ENCODE results near the gene ANKS1A. TPM values are rescaled to one million over a fixed set of nuclear protein-coding genes. Genes with fewer than 3 reads are reported as not detected.

The ANKS1A gene
- total RNA-seq, 1 experiment from 2014 or later: 24.0 TPM

DNA sequence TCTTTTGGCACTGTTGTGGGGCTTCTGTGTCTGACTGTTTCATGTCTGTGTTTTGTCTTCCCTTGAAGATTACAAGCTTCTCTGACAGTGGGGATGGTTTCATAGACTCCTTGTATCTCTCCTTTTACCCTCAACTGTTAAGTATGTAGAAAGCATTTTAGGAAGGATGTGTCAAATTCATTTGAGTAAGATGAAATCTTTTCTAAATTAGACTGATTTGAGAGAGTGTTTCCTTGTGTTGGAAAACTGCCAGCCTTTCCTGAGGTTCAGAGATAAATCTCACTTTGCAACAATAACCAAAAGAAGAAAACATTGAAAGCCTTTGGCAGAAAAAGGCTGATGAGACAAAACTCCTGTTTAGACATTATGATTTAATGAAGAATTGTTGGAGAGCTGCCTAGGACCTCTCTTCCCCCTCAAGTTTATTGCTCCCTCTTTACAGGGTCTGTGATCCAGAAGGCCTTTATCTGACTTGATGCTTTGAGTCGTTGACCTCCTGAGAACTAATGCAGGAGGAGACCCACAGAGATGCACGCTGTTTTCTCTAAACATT is 68.3 kb downstream of the ANKS1A start:
- H3K36me3 ChIP-seq (ENCODE audit: control insufficient read depth, insufficient read depth, low read length): no peaks in the 10 kb centered on the region; the same call in none of the 2 replicates
- peaks cover 17% of the 10 kb centered on the region for H3K4me1 ChIP-seq
- no peak overlapping the region for H3K4me3 ChIP-seq (ENCODE audit: low read depth, low read length)
- peaks cover 6% of the 10 kb centered on the region for H3K36me3 Mint-ChIP-seq (ENCODE audit: insufficient read depth, unreplicated experiment)
- no TSS peak for BruUV-seq (replicated peaks)
- ChIA-PET POLR2A (no interaction called here), CTCF (no interaction called here)
- H3K9me3 ChIP-seq: no peaks in the 10 kb centered on the region
- H3K27me3 Mint-ChIP-seq (ENCODE audit: insufficient read depth, unreplicated experiment): no peaks in the 10 kb centered on the region
- H3K9me3 Mint-ChIP-seq (ENCODE audit: unreplicated experiment): no peaks in the 10 kb centered on the region
- no peak for DNase-seq
- no peak for TF ChIP-seq CTCF (IDR thresholded peaks at IDR 0.05; ENCODE audit: insufficient read depth in 1 of 2, low read depth in 1 of 2, low read length in 1 of 2, severe bottlenecking in 1 of 2, unreplicated experiment in 1 of 2)
- intact Hi-C loops (cut with micrococcal nuclease; ENCODE audit: unreplicated experiment): no loop called here
- no peak overlapping the region for H3K27ac Mint-ChIP-seq (ENCODE audit: unreplicated experiment)
- H3K27me3 ChIP-seq (replicated peaks; ENCODE audit: control insufficient read depth, insufficient read depth, low read length): no peaks in the 10 kb centered on the region
- peaks cover 13% of the 10 kb centered on the region for H3K4me1 Mint-ChIP-seq (ENCODE audit: low read depth, unreplicated experiment)
- H3K4me3 Mint-ChIP-seq (ENCODE audit: unreplicated experiment): no peak overlapping the region

- H3K4me3 ChIP-seq (ENCODE audit: low read depth, low read length): no peak overlapping the region
- no peak for DNase-seq
- Mint-ChIP-seq H3K36me3 (ENCODE audit: insufficient read depth, unreplicated experiment) (peaks cover 6% of the 10 kb centered on the region), H3K27ac (ENCODE audit: unreplicated experiment) (no peak overlapping the region), H3K4me3 (ENCODE audit: unreplicated experiment) (no peak overlapping the region), H3K27me3 (ENCODE audit: insufficient read depth, unreplicated experiment) (no peaks in the 10 kb centered on the region), H3K4me1 (ENCODE audit: low read depth, unreplicated experiment) (peaks cover 3% of the 10 kb centered on the region), H3K9me3 (ENCODE audit: unreplicated experiment) (no peaks in the 10 kb centered on the region)
- H3K36me3 ChIP-seq (ENCODE audit: control insufficient read depth, insufficient read depth, low read length): no peaks in the 10 kb centered on the region; the same call in none of the 2 replicates
- BruUV-seq (replicated peaks): no TSS peak
- no peaks in the 10 kb centered on the region for H3K27me3 ChIP-seq (replicated peaks; ENCODE audit: control insufficient read depth, insufficient read depth, low read length)
- H3K4me1 ChIP-seq: peaks cover 5% of the 10 kb centered on the region
- ChIA-PET POLR2A (no interaction called here), CTCF (no interaction called here)
- no peaks in the 10 kb centered on the region for H3K9me3 ChIP-seq
- intact Hi-C loops (cut with micrococcal nuclease; ENCODE audit: unreplicated experiment): no loop called here
- no peak for TF ChIP-seq CTCF (IDR thresholded peaks at IDR 0.05; ENCODE audit: insufficient read depth in 1 of 2, low read depth in 1 of 2, low read length in 1 of 2, severe bottlenecking in 1 of 2, unreplicated experiment in 1 of 2)
Observed at GRCh38 chr6:34958734-34959133, 69.7 kb downstream of the ANKS1A start.

DNA sequence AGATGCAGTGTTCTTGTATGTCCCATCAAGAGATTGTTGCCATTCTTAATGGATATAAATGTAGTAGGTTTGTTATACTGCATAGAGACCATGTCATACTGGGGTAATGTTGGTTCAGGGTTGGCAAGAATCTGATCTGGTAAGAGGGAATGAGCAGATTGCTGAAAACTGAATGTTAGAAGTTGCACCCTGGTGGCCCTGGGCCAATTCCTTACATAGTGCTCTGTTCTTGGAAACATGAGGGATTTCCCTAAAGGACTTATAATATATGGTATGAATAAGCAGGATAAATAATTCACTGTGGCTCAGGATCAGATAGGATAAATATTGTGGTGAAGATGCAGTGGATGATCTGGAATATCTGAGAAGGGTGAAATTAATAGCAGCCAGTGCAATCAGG is 70.2 kb downstream of the ANKS1A start:
- CTCF ChIA-PET: no interaction called here

More for the DNA sequence above, 70.2 kb downstream of the ANKS1A start:
- Histone ChIP-seq H3K36me3 (ENCODE audit: control insufficient read depth, insufficient read depth, low read length) (no peaks in the 10 kb centered on the region; the same call in none of the 2 replicates), H3K4me3 (ENCODE audit: low read depth, low read length) (no peak overlapping the region), H3K4me1 (peaks cover under 1% of the 10 kb centered on the region), H3K27me3 (replicated peaks; ENCODE audit: control insufficient read depth, insufficient read depth, low read length) (no peaks in the 10 kb centered on the region), H3K9me3 (no peaks in the 10 kb centered on the region)
- Mint-ChIP-seq H3K9me3 (ENCODE audit: unreplicated experiment) (no peaks in the 10 kb centered on the region), H3K4me1 (ENCODE audit: low read depth, unreplicated experiment) (no peaks in the 10 kb centered on the region), H3K36me3 (ENCODE audit: insufficient read depth, unreplicated experiment) (peaks cover 6% of the 10 kb centered on the region), H3K4me3 (ENCODE audit: unreplicated experiment) (no peak overlapping the region), H3K27ac (ENCODE audit: unreplicated experiment) (no peak overlapping the region), H3K27me3 (ENCODE audit: insufficient read depth, unreplicated experiment) (no peaks in the 10 kb centered on the region)
- DNase-seq: no peak
- intact Hi-C loops (cut with micrococcal nuclease; ENCODE audit: unreplicated experiment): no loop called here
- POLR2A ChIA-PET: no interaction called here
- no peak for TF ChIP-seq CTCF (IDR thresholded peaks at IDR 0.05; ENCODE audit: insufficient read depth in 1 of 2, low read depth in 1 of 2, low read length in 1 of 2, severe bottlenecking in 1 of 2, unreplicated experiment in 1 of 2)
- no TSS peak for BruUV-seq (replicated peaks)
